ENCODE data around the gene LPAR2.

The LPAR2 gene

DNA sequence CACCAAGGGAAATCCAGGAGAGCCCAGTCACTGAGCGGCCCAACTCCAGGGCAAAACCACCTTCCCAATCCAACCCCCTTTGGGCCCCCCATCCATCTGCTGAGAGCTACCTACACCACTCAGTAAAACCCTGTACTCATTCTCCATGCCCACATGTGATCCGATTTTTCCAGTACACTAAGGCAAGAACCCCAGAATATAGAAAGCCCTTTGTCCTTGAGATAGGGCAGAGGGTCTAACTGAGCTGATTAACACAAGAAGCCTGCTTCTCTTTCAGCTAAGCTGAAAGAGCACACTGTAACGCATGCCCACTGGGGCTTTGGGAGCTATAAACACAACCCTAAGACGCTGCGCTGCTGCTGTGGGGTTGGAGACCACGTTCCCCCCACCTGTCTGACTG, 45.5 kb downstream of the LPAR2 start:
- TF ChIP-seq FOXP2 (optimal IDR thresholded peaks at IDR 0.05; ENCODE audit: borderline replicate concordance, extremely low read depth, extremely low read length, insufficient read depth) (no peak), REST (IDR thresholded peaks at IDR 0.05; ENCODE audit: insufficient read depth in 1 of 2, low read depth in 2 of 2, low read length in 2 of 2) (no peak)

DNA sequence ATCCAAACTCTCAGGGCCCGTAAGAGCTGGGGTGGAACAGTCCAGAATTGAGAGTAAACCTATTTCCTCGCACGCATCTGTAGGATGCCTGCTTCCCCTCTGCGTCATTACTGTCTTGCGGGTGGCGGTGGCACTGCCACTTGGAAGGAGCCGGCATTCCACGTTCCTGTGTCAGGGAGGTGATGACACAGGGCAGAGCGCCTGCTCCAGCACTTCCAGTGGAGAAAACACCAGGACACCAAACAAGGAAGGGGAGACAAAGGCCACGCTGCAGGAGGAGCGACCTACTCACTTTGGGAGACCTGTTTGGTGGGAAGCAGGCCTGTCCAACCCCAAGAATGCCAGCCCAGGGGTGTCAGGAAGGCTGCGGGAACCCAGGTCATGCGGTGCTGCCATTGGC, 46.6 kb downstream of the LPAR2 start:
- TF ChIP-seq SIN3A (IDR thresholded peaks at IDR 0.05; ENCODE audit: borderline replicate concordance, insufficient read depth, low read length) (no peak), REST (IDR thresholded peaks at IDR 0.05; ENCODE audit: insufficient read depth in 1 of 2, low read depth in 2 of 2, low read length in 2 of 2) (no peak), FOXP2 (optimal IDR thresholded peaks at IDR 0.05; ENCODE audit: borderline replicate concordance, extremely low read depth, extremely low read length, insufficient read depth) (no peak), POLR2AphosphoS5 (IDR thresholded peaks at IDR 0.05; ENCODE audit: low read depth, low read length) (no peak), TAF1 (IDR thresholded peaks at IDR 0.05; ENCODE audit: borderline replicate concordance, insufficient read depth, low read length) (no peak)

GRCh38 chr19:19580418-19580817, 47.6 kb downstream of the LPAR2 start:
- TF ChIP-seq SIN3A (IDR thresholded peaks at IDR 0.05; ENCODE audit: borderline replicate concordance, insufficient read depth, low read length), result no peak
- no peak for TF ChIP-seq FOXP2 (optimal IDR thresholded peaks at IDR 0.05; ENCODE audit: borderline replicate concordance, extremely low read depth, extremely low read length, insufficient read depth)
- TF ChIP-seq REST (IDR thresholded peaks at IDR 0.05; ENCODE audit: insufficient read depth in 1 of 2, low read depth in 2 of 2, low read length in 2 of 2), result no peak
- TF ChIP-seq TAF1 (IDR thresholded peaks at IDR 0.05; ENCODE audit: borderline replicate concordance, insufficient read depth, low read length), result no peak
- no peak for TF ChIP-seq POLR2AphosphoS5 (IDR thresholded peaks at IDR 0.05; ENCODE audit: low read depth, low read length)

GRCh38 chr19:19579533-19580361, 48.3 kb downstream of the LPAR2 start:
- TF ChIP-seq FOXP2 (optimal IDR thresholded peaks at IDR 0.05; ENCODE audit: borderline replicate concordance, extremely low read depth, extremely low read length, insufficient read depth) (no peak), REST (IDR thresholded peaks at IDR 0.05; ENCODE audit: insufficient read depth in 1 of 2, low read depth in 2 of 2, low read length in 2 of 2) (no peak), SIN3A (IDR thresholded peaks at IDR 0.05; ENCODE audit: borderline replicate concordance, insufficient read depth, low read length) (no peak), POLR2AphosphoS5 (IDR thresholded peaks at IDR 0.05; ENCODE audit: low read depth, low read length) (no peak), TAF1 (IDR thresholded peaks at IDR 0.05; ENCODE audit: borderline replicate concordance, insufficient read depth, low read length) (no peak)
